Liver (tissue), 9 donors: ENCODE data around the gene CABCOCO1. TPM values are rescaled to one million over a fixed set of nuclear protein-coding genes. Genes with fewer than 3 reads are reported as not detected.

Experiments used
- DNase-seq: peaks from one replicate; pipeline ENCODE4 v3.0.0-alpha.2; 2017; ENCODE audit warnings: low spot score
- H3K27ac ChIP-seq, 2 donors: one replicate each; pipeline ENCODE4 v1.7.0; 2013; ENCODE audit warnings: inconsistent platforms in 2 of 2, low read length in 2 of 2, control low read depth in 1 of 2, low read depth in 1 of 2, mild to moderate bottlenecking in 1 of 2
- H3K27me3 ChIP-seq, 4 donors: one replicate each; pipeline versions ENCODE4 v1.6.1 to v1.7.0; 2013; ENCODE audit warnings: low read length in 3 of 4, inconsistent platforms in 1 of 4, mild to moderate bottlenecking in 1 of 4, moderate library complexity in 1 of 4; ENCODE audit not compliant: control insufficient read depth in 4 of 4, insufficient read depth in 4 of 4
- H3K36me3 ChIP-seq, 4 donors: one replicate each; pipeline versions ENCODE4 v1.6.1 to v1.7.0; 2013; ENCODE audit warnings: low read length in 3 of 4, mild to moderate bottlenecking in 3 of 4, low read depth in 1 of 4, moderate library complexity in 1 of 4; ENCODE audit not compliant: control insufficient read depth in 4 of 4, insufficient read depth in 3 of 4
- H3K4me1 ChIP-seq, 4 donors: one replicate each; pipeline versions ENCODE4 v1.6.1 to v1.7.0; 2013; ENCODE audit warnings: low read length in 3 of 4, mild to moderate bottlenecking in 3 of 4, moderate library complexity in 1 of 4; ENCODE audit not compliant: control insufficient read depth in 4 of 4, insufficient read depth in 4 of 4
- H3K4me3 ChIP-seq, 3 donors: one replicate each; pipeline versions ENCODE4 v1.6.1 to v1.7.0; 2013; ENCODE audit warnings: low read length in 3 of 3, control low read depth in 1 of 3, low read depth in 1 of 3, mild to moderate bottlenecking in 1 of 3
- H3K9ac ChIP-seq, 2 donors: one replicate each; pipeline ENCODE4 v1.7.0; 2013; ENCODE audit warnings: low read length in 2 of 2, mild to moderate bottlenecking in 2 of 2, moderate library complexity in 2 of 2, control low read depth in 1 of 2, low read depth in 1 of 2
- H3K9me3 ChIP-seq, 4 donors: one replicate each; pipeline versions ENCODE4 v1.6.1 to v1.7.0; 2013; ENCODE audit warnings: low read length in 3 of 4; ENCODE audit not compliant: control insufficient read depth in 4 of 4
- ATF3 ChIP-seq: IDR thresholded peaks from 2 replicates; pipeline ENCODE4 v1.6.1; 2016; ENCODE audit warnings: antibody characterized with exemption
- CTCF ChIP-seq: fragments of 150-350 bp; IDR thresholded peaks from 2 replicates; pipeline ENCODE4 v1.5.1; 2017; ENCODE audit warnings: improper control_type of control experiment, low read depth, low read length; ENCODE audit not compliant: missing input control
- EGR1 ChIP-seq, 2 donors: IDR thresholded peaks; 2 replicates each; pipeline ENCODE4 v1.6.1; 2016 to 2018; ENCODE audit warnings: antibody characterized with exemption in 2 of 2, low read depth in 2 of 2
- FOXA1 ChIP-seq: IDR thresholded peaks from 2 replicates; pipeline ENCODE4 v1.6.1; 2016; ENCODE audit warnings: antibody characterized with exemption
- FOXA2 ChIP-seq: IDR thresholded peaks from 2 replicates; pipeline ENCODE4 v1.6.1; 2016; ENCODE audit warnings: antibody characterized with exemption
- GABPA ChIP-seq, 2 donors: IDR thresholded peaks in 1 of 2; conservative IDR thresholded peaks in 1 of 2; 2 replicates each; pipeline ENCODE4 v1.6.1; 2016; ENCODE audit warnings: antibody characterized with exemption in 2 of 2, mild to moderate bottlenecking in 1 of 2, moderate library complexity in 1 of 2
- HNF4A ChIP-seq, 2 donors: conservative IDR thresholded peaks; 2 replicates each; pipeline ENCODE4 v1.6.1; 2016; ENCODE audit warnings: antibody characterized with exemption in 2 of 2, mild to moderate bottlenecking in 2 of 2
- HNF4G ChIP-seq: IDR thresholded peaks from 2 replicates; pipeline ENCODE4 v1.6.1; 2016; ENCODE audit warnings: antibody characterized with exemption
- JUND ChIP-seq, 2 donors: IDR thresholded peaks; 2 replicates each; pipeline ENCODE4 v1.6.1; 2016; ENCODE audit warnings: antibody characterized with exemption in 2 of 2
- NR2F2 ChIP-seq: IDR thresholded peaks from 2 replicates; pipeline ENCODE4 v1.6.1; 2016; ENCODE audit warnings: antibody characterized with exemption
- RAD21 ChIP-seq, 2 donors: IDR thresholded peaks; 2 replicates each; pipeline ENCODE4 v1.6.1; 2016; ENCODE audit warnings: antibody characterized with exemption in 2 of 2, mild to moderate bottlenecking in 2 of 2
- REST ChIP-seq: IDR thresholded peaks from 2 replicates; pipeline ENCODE4 v1.6.1; 2016; ENCODE audit warnings: antibody characterized with exemption, mild to moderate bottlenecking
- RXRA ChIP-seq, 2 donors: IDR thresholded peaks; 2 replicates each; pipeline ENCODE4 v1.6.1; 2017 to 2018; ENCODE audit warnings: antibody characterized with exemption in 2 of 2, mild to moderate bottlenecking in 1 of 2
- SP1 ChIP-seq: IDR thresholded peaks from 2 replicates; pipeline ENCODE4 v1.6.1; 2018; ENCODE audit warnings: antibody characterized with exemption, mild to moderate bottlenecking
- TAF1 ChIP-seq: conservative IDR thresholded peaks from 2 replicates; pipeline ENCODE4 v1.6.1; 2016; ENCODE audit warnings: antibody characterized with exemption, mild to moderate bottlenecking
- YY1 ChIP-seq: IDR thresholded peaks from 2 replicates; pipeline ENCODE4 v1.6.1; 2016; ENCODE audit warnings: antibody characterized with exemption, mild to moderate bottlenecking
- WGBS: extraction: QIAGEN DNeasy Blood & Tissue Kit; methylation state at CpG from one replicate; pipeline ENCODE4 v1.1.7; 2013; 5-methylcytosine and 5-hydroxymethylcytosine counted together
- polyA plus RNA-seq, 2 donors: library from polyadenylated mRNA; stranded (reverse) in 1 of 2; unstranded in 1 of 2; fragments of 200-250 nt in 1 of 2; fragments of >200 nt in 1 of 2; fragmentation: Nextera tagmentation in 1 of 2; extraction: Ambion mirVana in 1 of 2; gene quantifications; one replicate each; pipeline versions ENCODE4 v1.2.1 to v1.2.3, GENCODE V29; 2013 to 2015
- total RNA-seq, 2 donors: library from RNA; depleted of rRNA; stranded (reverse); fragments of >200 nt; gene quantifications; one replicate each; pipeline ENCODE4 v1.2.3, GENCODE V29; 2014
- TF ChIP-seq, protein P1 (sequence below): IDR thresholded peaks from 2 replicates; pipeline ENCODE4 v1.6.1; 2016; ENCODE audit warnings: antibody characterized with exemption
- TF ChIP-seq, protein P2 (sequence below): IDR thresholded peaks from 2 replicates; pipeline ENCODE4 v1.6.1; 2016; ENCODE audit warnings: antibody characterized with exemption
- donor health status: healthy.
- donor health status: healthy.
- donor health status: healthy.
- donor health status: healthy.
- donor health status: healthy.

Gene CABCOCO1
- total and polyA plus RNA-seq, 4 donors: 0.09 to 0.20 TPM; not detected in 2

- Histone ChIP-seq H3K9me3 (no peaks in the 10 kb centered on the region), H3K36me3 (no peaks in the 10 kb centered on the region), H3K4me3 (no peak overlapping the region), H3K9ac (no peak overlapping the region), H3K4me1 (no peaks in the 10 kb centered on the region), H3K27me3 (no peaks in the 10 kb centered on the region), H3K27ac (no peak overlapping the region)
- TF ChIP-seq, protein P1, sequence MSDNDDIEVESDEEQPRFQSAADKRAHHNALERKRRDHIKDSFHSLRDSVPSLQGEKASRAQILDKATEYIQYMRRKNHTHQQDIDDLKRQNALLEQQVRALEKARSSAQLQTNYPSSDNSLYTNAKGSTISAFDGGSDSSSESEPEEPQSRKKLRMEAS: no peak
- TF ChIP-seq HNF4A (conservative IDR thresholded peaks at IDR 0.05) (no peak), TAF1 (no peak), REST (no peak), YY1 (no peak), FOXA1 (no peak), RAD21 (IDR thresholded peaks at IDR 0.05) (no peak), NR2F2 (no peak), ATF3 (no peak), FOXA2 (no peak), GABPA (IDR thresholded peaks at IDR 0.05 in 1 of 2, conservative IDR thresholded peaks at IDR 0.05 in 1 of 2) (no peak), RXRA (IDR thresholded peaks at IDR 0.05) (no peak), CTCF (no peak), EGR1 (IDR thresholded peaks at IDR 0.05; ENCODE audit: low read depth in 2 of 2) (no peak), HNF4G (no peak), SP1 (no peak), JUND (IDR thresholded peaks at IDR 0.05) (no peak)
- TF ChIP-seq, protein P2, sequence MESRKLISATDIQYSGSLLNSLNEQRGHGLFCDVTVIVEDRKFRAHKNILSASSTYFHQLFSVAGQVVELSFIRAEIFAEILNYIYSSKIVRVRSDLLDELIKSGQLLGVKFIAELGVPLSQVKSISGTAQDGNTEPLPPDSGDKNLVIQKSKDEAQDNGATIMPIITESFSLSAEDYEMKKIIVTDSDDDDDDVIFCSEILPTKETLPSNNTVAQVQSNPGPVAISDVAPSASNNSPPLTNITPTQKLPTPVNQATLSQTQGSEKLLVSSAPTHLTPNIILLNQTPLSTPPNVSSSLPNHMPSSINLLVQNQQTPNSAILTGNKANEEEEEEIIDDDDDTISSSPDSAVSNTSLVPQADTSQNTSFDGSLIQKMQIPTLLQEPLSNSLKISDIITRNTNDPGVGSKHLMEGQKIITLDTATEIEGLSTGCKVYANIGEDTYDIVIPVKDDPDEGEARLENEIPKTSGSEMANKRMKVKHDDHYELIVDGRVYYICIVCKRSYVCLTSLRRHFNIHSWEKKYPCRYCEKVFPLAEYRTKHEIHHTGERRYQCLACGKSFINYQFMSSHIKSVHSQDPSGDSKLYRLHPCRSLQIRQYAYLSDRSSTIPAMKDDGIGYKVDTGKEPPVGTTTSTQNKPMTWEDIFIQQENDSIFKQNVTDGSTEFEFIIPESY: no peak
- no peak for DNase-seq
- WGBS: 86% methylated on average over 1 of the region's 1 CpG
Observed at GRCh38 chr10:61792921-61793320, 130.2 kb downstream of the CABCOCO1 start.
